HepG2 (cell line): Measurements from ENCODE around the gene G6PC3. TPM values are rescaled to one million over a fixed set of nuclear protein-coding genes. Genes with fewer than 3 reads are reported as not detected.

Experiments
- ZNF17 ChIP-seq: sonication (generic); formaldehyde crosslinking; IDR thresholded peaks from 2 replicates; pipeline ENCODE4 v1.5.0; 2020; ENCODE audit warnings: mild to moderate bottlenecking, missing genetic modification reagents
- polyA plus RNA-seq, 8 experiments: library from polyadenylated mRNA; depleted of rRNA in 3 of 8; stranded (reverse) in 7 of 8; unstranded in 1 of 8; fragments of >200 nt; fragmentation: Illumina TruSeq in 4 of 8; extraction: Trizol in 4 of 8; gene quantifications; 2 replicates each; pipeline versions ENCODE4 v1.2.1 to v1.2.3, GENCODE V29; 2011 to 2016; ENCODE audit warnings: low read depth in 4 of 8, missing spikeins in 1 of 8, mixed read lengths in 1 of 8; ENCODE audit not compliant: insufficient read depth in 1 of 8
- total RNA-seq, 5 experiments: library from RNA; depleted of rRNA; stranded (reverse); fragments of >200 nt; fragmentation: Illumina TruSeq; extraction: Trizol; gene quantifications; 2 replicates each; pipeline ENCODE4 v1.2.3, GENCODE V29; 2016; ENCODE audit warnings: low read depth in 1 of 5
- TF ChIP-seq, protein P1 (sequence below): sonication (generic); formaldehyde crosslinking; IDR thresholded peaks from one replicate; pipeline ENCODE4 v1.5.1; 2020; ENCODE audit warnings: mild to moderate bottlenecking, missing genetic modification reagents; ENCODE audit errors: not compliant biosample characterization
- TF ChIP-seq, protein P2 (sequence below): IDR thresholded peaks from 2 replicates; pipeline ENCODE4 v1.6.1; 2018; ENCODE audit warnings: missing genetic modification reagents, mild to moderate bottlenecking, missing compliant biosample characterization
- TF ChIP-seq, protein P3 (sequence below): sonication (generic); formaldehyde crosslinking; IDR thresholded peaks from 2 replicates; pipeline ENCODE4 v1.8.0; 2023; ENCODE audit warnings: mild to moderate bottlenecking, missing genetic modification reagents
- TF ChIP-seq, protein P4 (sequence below): IDR thresholded peaks from 2 replicates; pipeline ENCODE4 v1.6.1; 2016; ENCODE audit warnings: mild to moderate bottlenecking, missing biosample characterization, missing genetic modification reagents
- TF ChIP-seq, protein P5 (sequence below): sonication (generic); formaldehyde crosslinking; IDR thresholded peaks from 2 replicates; pipeline ENCODE4 v1.4.0; 2020; ENCODE audit warnings: missing genetic modification reagents
- TF ChIP-seq, protein P6 (sequence below): sonication (generic); formaldehyde crosslinking; IDR thresholded peaks from 2 replicates; pipeline ENCODE4 v1.4.0; 2020; ENCODE audit warnings: missing genetic modification reagents
- TF ChIP-seq, protein P7 (sequence below): sonication (generic); formaldehyde crosslinking; IDR thresholded peaks from 2 replicates; pipeline ENCODE4 v1.4.0; 2020; ENCODE audit warnings: missing genetic modification reagents

Gene G6PC3
- total and polyA plus RNA-seq, 2 of the 13 experiments (the other 11 are each of a cell fraction or from before 2014, with no cell fraction given) = 38.5 to 75.8 TPM

DNA sequence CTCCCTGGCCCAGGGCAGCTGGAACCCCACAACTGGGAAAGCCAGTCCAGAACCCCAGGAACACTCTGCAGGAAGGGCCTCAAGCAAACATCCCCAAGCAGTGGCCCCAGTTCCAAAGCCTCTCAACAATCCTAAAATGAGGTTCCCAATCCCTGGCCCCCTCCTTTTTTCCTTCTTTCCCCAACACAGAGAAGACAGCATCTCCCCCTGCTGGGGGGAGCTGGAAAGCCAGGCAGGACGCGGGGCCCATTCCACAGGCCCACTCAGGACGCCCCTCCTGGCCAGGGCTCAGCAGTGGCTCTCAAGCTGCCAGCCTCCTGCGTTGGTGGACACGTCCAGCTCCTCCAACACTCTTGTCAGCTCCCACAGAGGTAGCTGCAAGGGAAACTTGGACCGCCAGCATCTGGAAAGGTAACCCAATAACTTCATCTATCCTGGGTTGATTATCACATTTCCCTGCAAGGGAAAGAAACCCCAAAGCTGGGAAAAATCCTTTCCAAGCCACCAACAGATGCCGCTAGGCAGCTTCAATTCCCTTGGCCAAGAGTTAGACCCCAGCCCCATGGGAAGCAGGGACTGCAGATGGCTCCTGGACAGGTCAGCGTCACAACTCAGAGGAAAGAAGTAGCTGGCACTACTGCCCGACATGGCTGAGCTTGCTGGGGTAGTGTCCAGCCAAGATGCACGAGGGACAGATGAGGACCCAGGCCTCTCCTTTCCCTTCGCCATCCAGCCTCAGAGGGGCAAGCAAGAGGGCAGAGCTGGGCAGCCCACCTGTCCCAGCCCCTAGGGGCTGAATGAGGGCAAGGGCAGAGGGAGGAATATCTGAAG, 45.3 kb downstream of the G6PC3 start (continued):
- TF ChIP-seq, protein P1, sequence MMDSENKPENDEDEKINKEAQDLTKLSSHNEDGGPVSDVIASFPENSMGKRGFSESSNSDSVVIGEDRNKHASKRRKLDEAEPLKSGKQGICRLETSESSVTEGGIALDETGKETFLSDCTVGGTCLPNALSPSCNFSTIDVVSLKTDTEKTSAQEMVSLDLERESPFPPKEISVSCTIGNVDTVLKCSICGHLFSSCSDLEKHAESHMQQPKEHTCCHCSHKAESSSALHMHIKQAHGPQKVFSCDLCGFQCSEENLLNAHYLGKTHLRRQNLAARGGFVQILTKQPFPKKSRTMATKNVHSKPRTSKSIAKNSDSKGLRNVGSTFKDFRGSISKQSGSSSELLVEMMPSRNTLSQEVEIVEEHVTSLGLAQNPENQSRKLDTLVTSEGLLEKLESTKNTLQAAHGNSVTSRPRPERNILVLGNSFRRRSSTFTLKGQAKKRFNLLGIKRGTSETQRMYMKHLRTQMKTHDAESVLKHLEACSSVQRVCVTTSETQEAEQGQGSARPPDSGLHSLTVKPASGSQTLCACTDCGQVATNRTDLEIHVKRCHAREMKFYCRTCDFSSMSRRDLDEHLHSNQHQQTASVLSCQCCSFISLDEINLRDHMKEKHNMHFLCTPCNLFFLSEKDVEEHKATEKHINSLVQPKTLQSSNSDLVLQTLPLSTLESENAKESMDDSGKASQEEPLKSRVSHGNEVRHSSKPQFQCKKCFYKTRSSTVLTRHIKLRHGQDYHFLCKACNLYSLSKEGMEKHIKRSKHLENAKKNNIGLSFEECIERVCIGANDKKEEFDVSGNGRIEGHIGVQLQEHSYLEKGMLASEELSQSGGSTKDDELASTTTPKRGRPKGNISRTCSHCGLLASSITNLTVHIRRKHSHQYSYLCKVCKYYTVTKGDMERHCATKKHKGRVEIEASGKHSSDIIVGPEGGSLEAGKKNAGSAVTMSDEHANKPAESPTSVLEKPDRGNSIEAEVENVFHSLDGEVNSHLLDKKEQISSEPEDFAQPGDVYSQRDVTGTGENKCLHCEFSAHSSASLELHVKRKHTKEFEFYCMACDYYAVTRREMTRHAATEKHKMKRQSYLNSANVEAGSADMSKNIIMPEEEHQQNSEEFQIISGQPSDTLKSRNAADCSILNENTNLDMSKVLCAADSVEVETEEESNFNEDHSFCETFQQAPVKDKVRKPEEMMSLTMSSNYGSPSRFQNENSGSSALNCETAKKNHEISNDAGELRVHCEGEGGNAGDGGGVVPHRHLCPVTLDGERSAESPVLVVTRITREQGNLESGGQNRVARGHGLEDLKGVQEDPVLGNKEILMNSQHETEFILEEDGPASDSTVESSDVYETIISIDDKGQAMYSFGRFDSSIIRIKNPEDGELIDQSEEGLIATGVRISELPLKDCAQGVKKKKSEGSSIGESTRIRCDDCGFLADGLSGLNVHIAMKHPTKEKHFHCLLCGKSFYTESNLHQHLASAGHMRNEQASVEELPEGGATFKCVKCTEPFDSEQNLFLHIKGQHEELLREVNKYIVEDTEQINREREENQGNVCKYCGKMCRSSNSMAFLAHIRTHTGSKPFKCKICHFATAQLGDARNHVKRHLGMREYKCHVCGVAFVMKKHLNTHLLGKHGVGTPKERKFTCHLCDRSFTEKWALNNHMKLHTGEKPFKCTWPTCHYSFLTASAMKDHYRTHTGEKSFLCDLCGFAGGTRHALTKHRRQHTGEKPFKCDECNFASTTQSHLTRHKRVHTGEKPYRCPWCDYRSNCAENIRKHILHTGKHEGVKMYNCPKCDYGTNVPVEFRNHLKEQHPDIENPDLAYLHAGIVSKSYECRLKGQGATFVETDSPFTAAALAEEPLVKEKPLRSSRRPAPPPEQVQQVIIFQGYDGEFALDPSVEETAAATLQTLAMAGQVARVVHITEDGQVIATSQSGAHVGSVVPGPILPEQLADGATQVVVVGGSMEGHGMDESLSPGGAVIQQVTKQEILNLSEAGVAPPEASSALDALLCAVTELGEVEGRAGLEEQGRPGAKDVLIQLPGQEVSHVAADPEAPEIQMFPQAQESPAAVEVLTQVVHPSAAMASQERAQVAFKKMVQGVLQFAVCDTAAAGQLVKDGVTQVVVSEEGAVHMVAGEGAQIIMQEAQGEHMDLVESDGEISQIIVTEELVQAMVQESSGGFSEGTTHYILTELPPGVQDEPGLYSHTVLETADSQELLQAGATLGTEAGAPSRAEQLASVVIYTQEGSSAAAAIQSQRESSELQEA (CRISPR knock-in tag) = no peak
- TF ChIP-seq, protein P2, sequence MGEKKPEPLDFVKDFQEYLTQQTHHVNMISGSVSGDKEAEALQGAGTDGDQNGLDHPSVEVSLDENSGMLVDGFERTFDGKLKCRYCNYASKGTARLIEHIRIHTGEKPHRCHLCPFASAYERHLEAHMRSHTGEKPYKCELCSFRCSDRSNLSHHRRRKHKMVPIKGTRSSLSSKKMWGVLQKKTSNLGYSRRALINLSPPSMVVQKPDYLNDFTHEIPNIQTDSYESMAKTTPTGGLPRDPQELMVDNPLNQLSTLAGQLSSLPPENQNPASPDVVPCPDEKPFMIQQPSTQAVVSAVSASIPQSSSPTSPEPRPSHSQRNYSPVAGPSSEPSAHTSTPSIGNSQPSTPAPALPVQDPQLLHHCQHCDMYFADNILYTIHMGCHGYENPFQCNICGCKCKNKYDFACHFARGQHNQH (CRISPR knock-in tag) = 0 out of 2 replicates have a peak, but pooled peaks have one; percentile 27
- TF ChIP-seq, protein P3, sequence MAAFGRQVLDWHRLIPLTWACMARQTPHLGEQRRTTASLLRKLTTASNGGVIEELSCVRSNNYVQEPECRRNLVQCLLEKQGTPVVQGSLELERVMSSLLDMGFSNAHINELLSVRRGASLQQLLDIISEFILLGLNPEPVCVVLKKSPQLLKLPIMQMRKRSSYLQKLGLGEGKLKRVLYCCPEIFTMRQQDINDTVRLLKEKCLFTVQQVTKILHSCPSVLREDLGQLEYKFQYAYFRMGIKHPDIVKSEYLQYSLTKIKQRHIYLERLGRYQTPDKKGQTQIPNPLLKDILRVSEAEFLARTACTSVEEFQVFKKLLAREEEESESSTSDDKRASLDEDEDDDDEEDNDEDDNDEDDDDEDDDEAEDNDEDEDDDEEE (CRISPR knock-in tag) = 0 out of 2 replicates have a peak, but pooled peaks have one; percentile 37
- no peak for TF ChIP-seq ZNF17
- TF ChIP-seq, protein P4, sequence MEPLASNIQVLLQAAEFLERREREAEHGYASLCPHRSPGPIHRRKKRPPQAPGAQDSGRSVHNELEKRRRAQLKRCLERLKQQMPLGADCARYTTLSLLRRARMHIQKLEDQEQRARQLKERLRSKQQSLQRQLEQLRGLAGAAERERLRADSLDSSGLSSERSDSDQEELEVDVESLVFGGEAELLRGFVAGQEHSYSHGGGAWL (CRISPR knock-in tag) = no peak
- TF ChIP-seq, protein P5, sequence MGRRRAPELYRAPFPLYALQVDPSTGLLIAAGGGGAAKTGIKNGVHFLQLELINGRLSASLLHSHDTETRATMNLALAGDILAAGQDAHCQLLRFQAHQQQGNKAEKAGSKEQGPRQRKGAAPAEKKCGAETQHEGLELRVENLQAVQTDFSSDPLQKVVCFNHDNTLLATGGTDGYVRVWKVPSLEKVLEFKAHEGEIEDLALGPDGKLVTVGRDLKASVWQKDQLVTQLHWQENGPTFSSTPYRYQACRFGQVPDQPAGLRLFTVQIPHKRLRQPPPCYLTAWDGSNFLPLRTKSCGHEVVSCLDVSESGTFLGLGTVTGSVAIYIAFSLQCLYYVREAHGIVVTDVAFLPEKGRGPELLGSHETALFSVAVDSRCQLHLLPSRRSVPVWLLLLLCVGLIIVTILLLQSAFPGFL = no peak
- TF ChIP-seq, protein P6, sequence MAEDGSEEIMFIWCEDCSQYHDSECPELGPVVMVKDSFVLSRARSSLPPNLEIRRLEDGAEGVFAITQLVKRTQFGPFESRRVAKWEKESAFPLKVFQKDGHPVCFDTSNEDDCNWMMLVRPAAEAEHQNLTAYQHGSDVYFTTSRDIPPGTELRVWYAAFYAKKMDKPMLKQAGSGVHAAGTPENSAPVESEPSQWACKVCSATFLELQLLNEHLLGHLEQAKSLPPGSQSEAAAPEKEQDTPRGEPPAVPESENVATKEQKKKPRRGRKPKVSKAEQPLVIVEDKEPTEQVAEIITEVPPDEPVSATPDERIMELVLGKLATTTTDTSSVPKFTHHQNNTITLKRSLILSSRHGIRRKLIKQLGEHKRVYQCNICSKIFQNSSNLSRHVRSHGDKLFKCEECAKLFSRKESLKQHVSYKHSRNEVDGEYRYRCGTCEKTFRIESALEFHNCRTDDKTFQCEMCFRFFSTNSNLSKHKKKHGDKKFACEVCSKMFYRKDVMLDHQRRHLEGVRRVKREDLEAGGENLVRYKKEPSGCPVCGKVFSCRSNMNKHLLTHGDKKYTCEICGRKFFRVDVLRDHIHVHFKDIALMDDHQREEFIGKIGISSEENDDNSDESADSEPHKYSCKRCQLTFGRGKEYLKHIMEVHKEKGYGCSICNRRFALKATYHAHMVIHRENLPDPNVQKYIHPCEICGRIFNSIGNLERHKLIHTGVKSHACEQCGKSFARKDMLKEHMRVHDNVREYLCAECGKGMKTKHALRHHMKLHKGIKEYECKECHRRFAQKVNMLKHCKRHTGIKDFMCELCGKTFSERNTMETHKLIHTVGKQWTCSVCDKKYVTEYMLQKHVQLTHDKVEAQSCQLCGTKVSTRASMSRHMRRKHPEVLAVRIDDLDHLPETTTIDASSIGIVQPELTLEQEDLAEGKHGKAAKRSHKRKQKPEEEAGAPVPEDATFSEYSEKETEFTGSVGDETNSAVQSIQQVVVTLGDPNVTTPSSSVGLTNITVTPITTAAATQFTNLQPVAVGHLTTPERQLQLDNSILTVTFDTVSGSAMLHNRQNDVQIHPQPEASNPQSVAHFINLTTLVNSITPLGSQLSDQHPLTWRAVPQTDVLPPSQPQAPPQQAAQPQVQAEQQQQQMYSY (CRISPR knock-in tag) = no peak
- TF ChIP-seq, protein P7, sequence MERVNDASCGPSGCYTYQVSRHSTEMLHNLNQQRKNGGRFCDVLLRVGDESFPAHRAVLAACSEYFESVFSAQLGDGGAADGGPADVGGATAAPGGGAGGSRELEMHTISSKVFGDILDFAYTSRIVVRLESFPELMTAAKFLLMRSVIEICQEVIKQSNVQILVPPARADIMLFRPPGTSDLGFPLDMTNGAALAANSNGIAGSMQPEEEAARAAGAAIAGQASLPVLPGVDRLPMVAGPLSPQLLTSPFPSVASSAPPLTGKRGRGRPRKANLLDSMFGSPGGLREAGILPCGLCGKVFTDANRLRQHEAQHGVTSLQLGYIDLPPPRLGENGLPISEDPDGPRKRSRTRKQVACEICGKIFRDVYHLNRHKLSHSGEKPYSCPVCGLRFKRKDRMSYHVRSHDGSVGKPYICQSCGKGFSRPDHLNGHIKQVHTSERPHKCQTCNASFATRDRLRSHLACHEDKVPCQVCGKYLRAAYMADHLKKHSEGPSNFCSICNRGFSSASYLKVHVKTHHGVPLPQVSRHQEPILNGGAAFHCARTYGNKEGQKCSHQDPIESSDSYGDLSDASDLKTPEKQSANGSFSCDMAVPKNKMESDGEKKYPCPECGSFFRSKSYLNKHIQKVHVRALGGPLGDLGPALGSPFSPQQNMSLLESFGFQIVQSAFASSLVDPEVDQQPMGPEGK (CRISPR knock-in tag) = peak; percentile 81
